HCT116 (cell line): ENCODE results near the gene PPM1H.

Source experiments
- CTCF ChIP-seq, 3 experiments: fragments of 200-600 bp in 1 of 3; sonication (generic) in 1 of 3; IDR thresholded peaks in 2 of 3; conservative IDR thresholded peaks in 1 of 3; 2 replicates each; pipeline ENCODE4 v1.5.1; 2012 to 2017; ENCODE audit warnings: low read depth in 2 of 3, low read length in 2 of 3, antibody characterized with exemption in 1 of 3, borderline replicate concordance in 1 of 3, control low read depth in 1 of 3, mild to moderate bottlenecking in 1 of 3, mixed read lengths in 1 of 3, mixed run types in 1 of 3, moderate library complexity in 1 of 3; ENCODE audit not compliant: insufficient read depth in 1 of 3
- POLR2A ChIP-seq: IDR thresholded peaks from 2 replicates; pipeline ENCODE4 v1.7.0; 2011; ENCODE audit warnings: borderline replicate concordance; ENCODE audit not compliant: insufficient read depth, insufficient read length; ENCODE audit errors: extremely low read depth
- ZFX ChIP-seq: fragments of 450-650 bp; IDR thresholded peaks from 2 replicates; pipeline ENCODE4 v1.6.1; 2017

DNA sequence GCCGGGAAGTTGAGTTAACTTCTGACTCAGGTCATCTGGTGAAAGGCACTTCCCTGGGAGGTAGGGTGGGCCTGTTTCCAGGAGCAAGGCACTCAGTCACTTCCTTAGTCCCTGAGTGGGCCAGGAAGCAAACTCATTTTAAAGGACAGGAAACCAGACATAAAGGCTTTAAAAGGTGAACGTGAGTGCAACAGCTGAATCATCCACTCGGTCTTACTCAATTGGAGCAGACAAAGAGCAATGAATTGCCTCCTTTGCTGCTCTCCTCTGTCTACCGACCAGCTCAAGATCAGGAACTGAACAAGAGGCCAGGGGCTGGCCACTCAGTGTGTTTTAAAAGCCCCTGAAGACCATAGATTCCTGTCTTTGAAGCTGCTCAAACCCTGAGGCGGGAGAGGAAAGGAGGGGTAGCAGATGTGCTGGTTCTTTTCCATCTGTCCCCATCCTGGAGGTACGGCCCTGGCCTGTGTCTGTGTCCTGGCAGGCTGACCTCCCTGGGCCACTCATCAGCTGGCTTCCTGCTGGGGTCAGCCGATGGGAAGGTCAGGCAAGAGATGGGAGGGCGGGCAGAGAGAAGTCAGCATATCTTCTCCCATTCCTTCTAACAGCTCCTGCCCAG lies 148.9 kb downstream of the PPM1H start:
- TF ChIP-seq CTCF (IDR thresholded peaks at IDR 0.05 in 2 of 3, conservative IDR thresholded peaks at IDR 0.05 in 1 of 3; ENCODE audit: borderline replicate concordance in 1 of 3, insufficient read depth in 1 of 3, low read depth in 2 of 3, low read length in 2 of 3) (no peak), ZFX (no peak), POLR2A (no peak)
